Breast epithelium (tissue), 3 donors: Measurements from ENCODE around the gene GJD4.

Source experiments
- POLR2A ChIP-seq: fragments of 450-650 bp; IDR thresholded peaks from one replicate; pipeline ENCODE4 v1.6.1; 2016; ENCODE audit warnings: antibody characterized with exemption, mild to moderate bottlenecking, moderate library complexity
- TF ChIP-seq, protein P1 (sequence below), 3 donors: fragments of 450-650 bp; IDR thresholded peaks; one replicate each; pipeline ENCODE4 v1.5.1; 2016 to 2017; ENCODE audit warnings: antibody characterized with exemption in 3 of 3, mild to moderate bottlenecking in 3 of 3, moderate library complexity in 3 of 3

DNA sequence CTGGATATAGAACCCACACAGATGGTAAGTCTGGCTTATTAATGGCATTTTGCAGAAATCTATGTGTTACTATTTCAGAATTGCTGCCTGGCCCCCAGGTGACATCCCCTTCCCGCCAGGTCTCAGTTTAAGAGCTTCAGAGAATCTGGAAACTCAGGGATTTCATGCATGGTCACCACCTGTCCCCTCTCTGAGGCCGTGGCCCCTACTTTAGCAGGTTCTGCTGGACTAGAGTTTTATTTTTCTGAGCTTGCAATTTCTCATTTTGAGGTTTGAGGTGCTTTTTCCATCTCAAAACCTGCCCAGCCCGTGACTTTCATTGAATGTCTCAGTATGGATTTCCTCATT, 24.7 kb upstream of the GJD4 start:
- TF ChIP-seq, protein P1, sequence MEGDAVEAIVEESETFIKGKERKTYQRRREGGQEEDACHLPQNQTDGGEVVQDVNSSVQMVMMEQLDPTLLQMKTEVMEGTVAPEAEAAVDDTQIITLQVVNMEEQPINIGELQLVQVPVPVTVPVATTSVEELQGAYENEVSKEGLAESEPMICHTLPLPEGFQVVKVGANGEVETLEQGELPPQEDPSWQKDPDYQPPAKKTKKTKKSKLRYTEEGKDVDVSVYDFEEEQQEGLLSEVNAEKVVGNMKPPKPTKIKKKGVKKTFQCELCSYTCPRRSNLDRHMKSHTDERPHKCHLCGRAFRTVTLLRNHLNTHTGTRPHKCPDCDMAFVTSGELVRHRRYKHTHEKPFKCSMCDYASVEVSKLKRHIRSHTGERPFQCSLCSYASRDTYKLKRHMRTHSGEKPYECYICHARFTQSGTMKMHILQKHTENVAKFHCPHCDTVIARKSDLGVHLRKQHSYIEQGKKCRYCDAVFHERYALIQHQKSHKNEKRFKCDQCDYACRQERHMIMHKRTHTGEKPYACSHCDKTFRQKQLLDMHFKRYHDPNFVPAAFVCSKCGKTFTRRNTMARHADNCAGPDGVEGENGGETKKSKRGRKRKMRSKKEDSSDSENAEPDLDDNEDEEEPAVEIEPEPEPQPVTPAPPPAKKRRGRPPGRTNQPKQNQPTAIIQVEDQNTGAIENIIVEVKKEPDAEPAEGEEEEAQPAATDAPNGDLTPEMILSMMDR (IDR thresholded peaks at IDR 0.05), result no peak
- TF ChIP-seq POLR2A, result no peak
